Measurements from ENCODE around the gene STT3A. TPM values are rescaled to one million over a fixed set of nuclear protein-coding genes. Genes with fewer than 3 reads are reported as not detected.

Gene STT3A
- total and polyA plus RNA-seq, 10 of the 15 experiments (the other 5 are each of a cell fraction or from before 2014, with no cell fraction given): 74.4 to 202 (median 118) TPM

DNA sequence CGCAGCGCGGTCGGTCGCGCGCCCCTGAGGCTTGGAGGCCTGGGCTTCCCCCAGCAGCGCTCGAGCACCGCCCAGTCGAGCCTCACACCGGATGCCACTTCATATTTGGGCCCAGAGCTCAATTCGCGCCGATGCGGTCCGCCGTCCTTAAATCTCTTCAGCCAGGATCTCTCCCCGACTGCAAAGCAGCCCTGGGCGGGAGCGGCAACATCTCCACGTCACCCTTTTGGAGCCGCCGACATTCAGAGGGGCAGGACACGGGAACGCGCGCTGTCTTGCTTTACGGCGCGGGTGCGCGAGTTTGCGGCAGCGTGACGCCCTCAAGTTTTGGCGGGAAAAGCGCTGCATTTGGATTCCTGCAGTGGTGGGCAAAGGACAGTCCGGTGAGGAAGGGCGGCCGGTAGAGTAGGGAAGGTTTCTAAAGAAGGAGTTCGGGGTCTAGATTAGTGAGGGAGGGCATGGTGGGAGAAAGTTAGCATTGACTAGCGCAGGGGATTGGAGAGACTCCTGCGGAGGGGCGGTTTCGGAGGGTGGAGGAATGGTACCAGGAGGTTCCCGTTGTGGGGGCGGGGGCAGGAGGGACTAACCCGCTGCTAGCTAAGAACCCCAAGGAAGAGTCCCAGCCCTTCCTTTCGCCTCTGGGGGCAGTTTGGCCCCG lies 33.1 kb downstream of the STT3A start (continued):
- TF ChIP-seq SMAD5 (IDR thresholded peaks at IDR 0.05; ENCODE audit: low read depth): peak; percentile 75; the same call in 1 of the 2 replicates
- peak; percentile 59; the same call in 1 of the 2 replicates for TF ChIP-seq CBX5 (IDR thresholded peaks at IDR 0.05; ENCODE audit: low read depth)
- TF ChIP-seq ZZZ3 (IDR thresholded peaks at IDR 0.05; ENCODE audit: control insufficient read depth, insufficient read length, low read depth): no peak
- TF ChIP-seq, protein P1, sequence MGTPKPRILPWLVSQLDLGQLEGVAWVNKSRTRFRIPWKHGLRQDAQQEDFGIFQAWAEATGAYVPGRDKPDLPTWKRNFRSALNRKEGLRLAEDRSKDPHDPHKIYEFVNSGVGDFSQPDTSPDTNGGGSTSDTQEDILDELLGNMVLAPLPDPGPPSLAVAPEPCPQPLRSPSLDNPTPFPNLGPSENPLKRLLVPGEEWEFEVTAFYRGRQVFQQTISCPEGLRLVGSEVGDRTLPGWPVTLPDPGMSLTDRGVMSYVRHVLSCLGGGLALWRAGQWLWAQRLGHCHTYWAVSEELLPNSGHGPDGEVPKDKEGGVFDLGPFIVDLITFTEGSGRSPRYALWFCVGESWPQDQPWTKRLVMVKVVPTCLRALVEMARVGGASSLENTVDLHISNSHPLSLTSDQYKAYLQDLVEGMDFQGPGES (IDR thresholded peaks at IDR 0.05): no peak
- TF ChIP-seq ZNF217 (IDR thresholded peaks at IDR 0.05): no peak
- TF ChIP-seq, protein P2, sequence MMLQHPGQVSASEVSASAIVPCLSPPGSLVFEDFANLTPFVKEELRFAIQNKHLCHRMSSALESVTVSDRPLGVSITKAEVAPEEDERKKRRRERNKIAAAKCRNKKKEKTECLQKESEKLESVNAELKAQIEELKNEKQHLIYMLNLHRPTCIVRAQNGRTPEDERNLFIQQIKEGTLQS (IDR thresholded peaks at IDR 0.05; ENCODE audit: borderline replicate concordance, extremely low read depth, low read depth, low read length): peak; percentile 71; the same call in 1 of the 2 replicates
- TF ChIP-seq NRF1 (conservative IDR thresholded peaks at IDR 0.05; ENCODE audit: low read depth, low read length): 0 out of 2 replicates have a peak, but pooled peaks have one; percentile 1

DNA sequence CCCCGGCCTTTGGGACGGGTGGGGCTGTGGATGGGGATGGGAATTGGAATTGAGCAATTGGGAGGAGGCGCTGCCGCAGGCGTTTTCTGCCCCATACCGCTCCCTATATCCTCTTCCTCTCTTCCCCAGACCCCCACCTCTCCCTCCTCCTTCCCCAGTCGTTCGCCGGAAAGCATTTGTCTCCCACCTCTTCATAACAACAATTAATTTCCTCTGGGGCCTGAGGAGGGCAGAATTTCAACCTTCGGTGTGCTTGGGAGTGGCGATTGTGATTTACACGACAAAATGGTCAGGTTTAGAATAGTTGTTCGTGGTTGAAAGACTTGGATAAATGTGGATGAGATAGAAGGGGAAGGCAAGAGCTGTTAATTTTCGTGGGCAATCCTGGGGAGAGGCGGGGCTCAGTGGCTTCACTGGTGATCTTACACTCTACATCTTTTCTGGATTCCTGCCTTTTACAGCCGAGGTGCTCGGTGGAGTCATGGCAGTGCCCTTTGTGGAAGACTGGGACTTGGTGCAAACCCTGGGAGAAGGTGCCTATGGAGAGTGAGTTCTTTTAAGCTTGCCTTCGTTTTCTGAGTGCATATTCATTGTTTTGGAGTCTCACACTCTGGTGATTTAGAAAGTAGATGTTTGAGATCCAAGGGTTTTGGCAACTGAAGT lies 33.8 kb downstream of the STT3A start:
- H3K9me3 ChIP-seq (replicated peaks; ENCODE audit: control insufficient read depth, insufficient read depth, low read length): no peaks in the 10 kb centered on the region
- peaks cover 3 to 13% of the 10 kb centered on the region in 2 experiments for H3K36me3 ChIP-seq (ENCODE audit: control insufficient read depth in 2 of 2, insufficient read depth in 2 of 2, low read length in 1 of 2)
- WGBS (ENCODE audit: insufficient coverage, insufficient replicate concordance, low lambda C conversion rate, missing lambda C conversion rate): under 1% methylated on average over 18 of the region's 18 CpGs
- CTCF ChIA-PET: interaction anchor here (0.6 to 1.6 kb wide), 13 partner anchors 9 to 567 kb away, joined by 3 to 4 read pairs (median 3); partner anchors contain the start of gene HYLS1
- SMC1A ChIA-PET (ENCODE audit: uncharacterized antibody, unreplicated experiment): interaction anchor here (0.7 to 2.4 kb wide), 7 partner anchors 11 to 263 kb away, joined by 3 to 10 read pairs (median 4); partner anchors contain the start of gene HYLS1
- H2AFZ ChIP-seq (ENCODE audit: control insufficient read depth, low read depth, low read length): peak overlapping the region; percentile 95
- H3K4me3 ChIP-seq: peak overlapping the region; percentile 81
- peak overlapping the region; percentile 97 for H3K9ac ChIP-seq (ENCODE audit: control insufficient read depth, insufficient read depth, low read length)
- FAIRE-seq (peak; percentile 75), DNase-seq (ENCODE audit: low read depth, low spot score) (peak; percentile 36), ATAC-seq (peak; percentile 70)
- peak overlapping the region; percentile 97 for H3K27ac ChIP-seq (ENCODE audit: control insufficient read depth, insufficient read depth)
- peaks cover 30% of the 10 kb centered on the region for H3K79me2 ChIP-seq (ENCODE audit: control insufficient read depth, insufficient read depth, low read length)
- in situ Hi-C loops (cut with MboI): no loop called here
- POLR2A ChIA-PET: interaction anchor here (1.5 to 2.4 kb wide), 3 partner anchors 33 to 59 kb away, joined by 4 to 18 read pairs (median 7); partner anchors contain the start of genes EI24 and STT3A
- TSS peak; percentile 66 for BruUV-seq (replicated peaks)
- peaks cover 7% of the 10 kb centered on the region; the same call in 1 of the 2 replicates for H3K4me1 ChIP-seq (ENCODE audit: control insufficient read depth, insufficient read depth, low read length)
- no peaks in the 10 kb centered on the region for H4K20me1 ChIP-seq (ENCODE audit: control insufficient read depth, insufficient read depth)
- H3K4me2 ChIP-seq (ENCODE audit: control insufficient read depth, insufficient read depth): peak overlapping the region; percentile 97
- RAD21 ChIA-PET (ENCODE audit: unreplicated experiment): interaction anchor here (0.6 to 1.9 kb wide), 3 partner anchors 54 to 261 kb away, joined by 4 read pairs; partner anchors contain the start of gene HYLS1
- intact Hi-C loops (cut with micrococcal nuclease; ENCODE audit: unreplicated experiment): loop anchor here (2.0 kb wide), 1 partner anchor 248 kb away; no protein-coding TSS in a partner anchor
- H3K27me3 ChIP-seq (replicated peaks in 1 of 2; ENCODE audit: control insufficient read depth in 2 of 2, insufficient read depth in 2 of 2, low read length in 1 of 2): no peaks in the 10 kb centered on the region
- TF ChIP-seq TCF12 (IDR thresholded peaks at IDR 0.05; ENCODE audit: low read depth, low read length) (no peak), PML (IDR thresholded peaks at IDR 0.05; ENCODE audit: low read length) (no peak), SPI1 (IDR thresholded peaks at IDR 0.05; ENCODE audit: borderline replicate concordance, insufficient read depth, low read depth, low read length) (0 out of 2 replicates have a peak, but pooled peaks have one; percentile 13), RBBP5 (conservative IDR thresholded peaks at IDR 0.05) (no peak), RAD21 (IDR thresholded peaks at IDR 0.05; ENCODE audit: insufficient read depth, low read depth, low read length) (peak; percentile 33; the same call in 1 of the 2 replicates)
- TF ChIP-seq, protein P3, sequence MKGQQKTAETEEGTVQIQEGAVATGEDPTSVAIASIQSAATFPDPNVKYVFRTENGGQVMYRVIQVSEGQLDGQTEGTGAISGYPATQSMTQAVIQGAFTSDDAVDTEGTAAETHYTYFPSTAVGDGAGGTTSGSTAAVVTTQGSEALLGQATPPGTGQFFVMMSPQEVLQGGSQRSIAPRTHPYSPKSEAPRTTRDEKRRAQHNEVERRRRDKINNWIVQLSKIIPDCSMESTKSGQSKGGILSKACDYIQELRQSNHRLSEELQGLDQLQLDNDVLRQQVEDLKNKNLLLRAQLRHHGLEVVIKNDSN (IDR thresholded peaks at IDR 0.05; ENCODE audit: borderline replicate concordance, extremely low read length, insufficient read depth, low read depth, low read length): no peak
- TF ChIP-seq, protein P4, sequence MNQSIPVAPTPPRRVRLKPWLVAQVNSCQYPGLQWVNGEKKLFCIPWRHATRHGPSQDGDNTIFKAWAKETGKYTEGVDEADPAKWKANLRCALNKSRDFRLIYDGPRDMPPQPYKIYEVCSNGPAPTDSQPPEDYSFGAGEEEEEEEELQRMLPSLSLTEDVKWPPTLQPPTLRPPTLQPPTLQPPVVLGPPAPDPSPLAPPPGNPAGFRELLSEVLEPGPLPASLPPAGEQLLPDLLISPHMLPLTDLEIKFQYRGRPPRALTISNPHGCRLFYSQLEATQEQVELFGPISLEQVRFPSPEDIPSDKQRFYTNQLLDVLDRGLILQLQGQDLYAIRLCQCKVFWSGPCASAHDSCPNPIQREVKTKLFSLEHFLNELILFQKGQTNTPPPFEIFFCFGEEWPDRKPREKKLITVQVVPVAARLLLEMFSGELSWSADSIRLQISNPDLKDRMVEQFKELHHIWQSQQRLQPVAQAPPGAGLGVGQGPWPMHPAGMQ (IDR thresholded peaks at IDR 0.05; ENCODE audit: borderline replicate concordance): no peak
- TF ChIP-seq, protein P5, sequence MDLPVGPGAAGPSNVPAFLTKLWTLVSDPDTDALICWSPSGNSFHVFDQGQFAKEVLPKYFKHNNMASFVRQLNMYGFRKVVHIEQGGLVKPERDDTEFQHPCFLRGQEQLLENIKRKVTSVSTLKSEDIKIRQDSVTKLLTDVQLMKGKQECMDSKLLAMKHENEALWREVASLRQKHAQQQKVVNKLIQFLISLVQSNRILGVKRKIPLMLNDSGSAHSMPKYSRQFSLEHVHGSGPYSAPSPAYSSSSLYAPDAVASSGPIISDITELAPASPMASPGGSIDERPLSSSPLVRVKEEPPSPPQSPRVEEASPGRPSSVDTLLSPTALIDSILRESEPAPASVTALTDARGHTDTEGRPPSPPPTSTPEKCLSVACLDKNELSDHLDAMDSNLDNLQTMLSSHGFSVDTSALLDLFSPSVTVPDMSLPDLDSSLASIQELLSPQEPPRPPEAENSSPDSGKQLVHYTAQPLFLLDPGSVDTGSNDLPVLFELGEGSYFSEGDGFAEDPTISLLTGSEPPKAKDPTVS (IDR thresholded peaks at IDR 0.05; ENCODE audit: low read depth, low read length): no peak

All from GM12878 (cell line).